ENCODE results near the gene DLD. TPM values are rescaled to one million over a fixed set of nuclear protein-coding genes. Genes with fewer than 3 reads are reported as not detected.

Gene DLD
- total and polyA plus RNA-seq, 2 of the 8 experiments (the other 6 are each of a cell fraction or from before 2014, with no cell fraction given) = 63.7 to 88.5 TPM

DNA sequence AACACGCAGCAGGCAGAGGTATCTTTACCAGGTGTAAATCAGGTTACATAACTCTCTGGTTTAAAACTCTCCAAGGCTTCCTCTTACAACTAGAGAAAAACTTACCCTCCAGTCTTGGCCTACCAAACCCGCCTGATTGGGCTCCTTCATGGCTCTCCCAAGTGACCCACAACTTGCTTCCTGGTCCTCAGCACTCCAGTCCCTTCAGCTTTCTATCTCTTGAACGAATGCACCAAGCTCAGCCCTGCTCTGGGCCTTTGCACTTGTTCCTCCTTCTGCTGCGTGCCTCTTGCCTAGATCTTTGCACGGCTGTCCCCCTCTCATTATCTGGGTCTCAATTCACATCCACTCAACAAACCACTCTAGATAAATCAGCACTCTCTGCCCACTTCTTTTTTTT lies 32.7 kb upstream of the DLD start (continued):
- TF ChIP-seq JUN (IDR thresholded peaks at IDR 0.05; ENCODE audit: low read depth, low read length) = no peak
- TF ChIP-seq SP4 (IDR thresholded peaks at IDR 0.05; ENCODE audit: low read length) = no peak
- TF ChIP-seq CBX8 (IDR thresholded peaks at IDR 0.05; ENCODE audit: borderline replicate concordance, low read depth, low read length) = no peak
- no peak for TF ChIP-seq CBX5 (IDR thresholded peaks at IDR 0.05; ENCODE audit: low read depth, low read length)
- no peak for TF ChIP-seq CEBPB (IDR thresholded peaks at IDR 0.05; ENCODE audit: low read depth, low read length)

All from H1 (cell line).